SK-N-SH treated with all-trans-retinoic acid at 6 μM for 48 hours (cell line): ENCODE data around the gene C17orf50.

Source experiments
- ATAC-seq: fragments of 200-7000 bp; cut with Tn5 transposase; 3 replicates; pipeline ENCODE4 v1.9.1; 2020; ENCODE audit warnings: mild to moderate bottlenecking, moderate library complexity
- ARNTL ChIP-seq: fragments of 450-650 bp; formaldehyde crosslinking; IDR thresholded peaks from 2 replicates; pipeline ENCODE4 v1.5.0; 2020; ENCODE audit warnings: low read depth, mild to moderate bottlenecking, moderate library complexity, borderline replicate concordance
- BACH2 ChIP-seq: fragments of 250-450 bp; sonication (Bioruptor Pico); IDR thresholded peaks from 2 replicates; pipeline ENCODE4 v1.9.0; 2021; ENCODE audit warnings: mild to moderate bottlenecking, borderline replicate concordance
- SNAI2 ChIP-seq: fragments of 250-450 bp; sonication (Bioruptor Pico); IDR thresholded peaks from 2 replicates; pipeline ENCODE4 v1.5.0; 2020; ENCODE audit warnings: mild to moderate bottlenecking, moderate library complexity
- ZC3H10 ChIP-seq: fragments of 250-450 bp; sonication (Bioruptor Pico); IDR thresholded peaks from 2 replicates; pipeline ENCODE4 v1.5.1; 2021; ENCODE audit warnings: mild to moderate bottlenecking, moderate library complexity
- ZFP30 ChIP-seq: fragments of 450-650 bp; formaldehyde crosslinking; IDR thresholded peaks from 2 replicates; pipeline ENCODE4 v1.5.0; 2022; ENCODE audit warnings: mild to moderate bottlenecking, moderate library complexity
- ZNF565 ChIP-seq: fragments of 450-650 bp; formaldehyde crosslinking; conservative IDR thresholded peaks from 2 replicates; pipeline ENCODE4 v1.5.0; 2020; ENCODE audit warnings: low read depth, mild to moderate bottlenecking, moderate library complexity
- ZNF70 ChIP-seq: fragments of 450-650 bp; formaldehyde crosslinking; IDR thresholded peaks from 2 replicates; pipeline ENCODE4 v1.5.0; 2020; ENCODE audit warnings: mild to moderate bottlenecking, moderate library complexity
- TF ChIP-seq, protein P1 (sequence below): fragments of 250-450 bp; sonication (Bioruptor Pico); IDR thresholded peaks from 2 replicates; pipeline ENCODE4 v1.5.0; 2020; ENCODE audit warnings: mild to moderate bottlenecking, moderate library complexity
- TF ChIP-seq, protein P2 (sequence below): fragments of 250-450 bp; sonication (Bioruptor Pico); IDR thresholded peaks from 2 replicates; pipeline ENCODE4 v1.8.0; 2020; ENCODE audit warnings: mild to moderate bottlenecking, moderate library complexity, borderline replicate concordance
- TF ChIP-seq, protein P3 (sequence below): fragments of 250-450 bp; sonication (Bioruptor Pico); IDR thresholded peaks from 2 replicates; pipeline ENCODE4 v1.5.1; 2020; ENCODE audit warnings: low read depth, mild to moderate bottlenecking, moderate library complexity
- TF ChIP-seq, protein P4 (sequence below): fragments of 250-450 bp; sonication (Bioruptor Pico); IDR thresholded peaks from 2 replicates; pipeline ENCODE4 v1.8.0; 2021; ENCODE audit warnings: low read depth, mild to moderate bottlenecking, moderate library complexity, borderline replicate concordance

Gene C17orf50

DNA sequence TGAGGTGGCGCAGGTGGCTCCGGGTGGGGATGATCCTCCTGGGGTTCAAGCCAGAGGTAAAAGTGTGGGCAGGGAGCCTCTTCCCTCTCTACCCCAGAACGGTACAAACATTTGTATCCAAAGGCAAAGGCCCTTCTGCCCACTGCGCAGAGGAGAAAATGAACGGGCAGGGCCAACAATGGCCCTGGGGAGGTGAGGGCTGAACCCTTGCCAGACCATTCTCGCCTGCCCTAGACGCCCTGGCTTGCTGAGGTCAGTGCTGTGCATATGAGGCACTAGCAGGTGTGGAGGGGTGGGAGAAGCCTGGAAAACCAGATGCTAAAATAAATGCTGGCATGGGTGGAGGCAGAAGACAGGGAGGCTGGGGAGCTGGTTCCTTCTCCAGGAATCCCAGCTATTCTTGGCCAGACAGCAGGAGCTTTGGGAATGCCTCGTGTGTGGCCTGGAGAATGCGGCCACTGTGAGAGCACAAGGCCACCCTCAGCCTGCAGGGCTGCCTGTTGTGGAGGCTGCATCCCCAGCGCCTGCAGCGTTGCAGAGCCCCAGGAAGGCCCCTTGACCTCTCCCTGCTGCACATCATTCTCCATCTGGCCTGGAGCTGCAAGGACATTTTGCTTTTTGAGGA lies 4.5 kb downstream of the C17orf50 start (continued):
- TF ChIP-seq, protein P1, sequence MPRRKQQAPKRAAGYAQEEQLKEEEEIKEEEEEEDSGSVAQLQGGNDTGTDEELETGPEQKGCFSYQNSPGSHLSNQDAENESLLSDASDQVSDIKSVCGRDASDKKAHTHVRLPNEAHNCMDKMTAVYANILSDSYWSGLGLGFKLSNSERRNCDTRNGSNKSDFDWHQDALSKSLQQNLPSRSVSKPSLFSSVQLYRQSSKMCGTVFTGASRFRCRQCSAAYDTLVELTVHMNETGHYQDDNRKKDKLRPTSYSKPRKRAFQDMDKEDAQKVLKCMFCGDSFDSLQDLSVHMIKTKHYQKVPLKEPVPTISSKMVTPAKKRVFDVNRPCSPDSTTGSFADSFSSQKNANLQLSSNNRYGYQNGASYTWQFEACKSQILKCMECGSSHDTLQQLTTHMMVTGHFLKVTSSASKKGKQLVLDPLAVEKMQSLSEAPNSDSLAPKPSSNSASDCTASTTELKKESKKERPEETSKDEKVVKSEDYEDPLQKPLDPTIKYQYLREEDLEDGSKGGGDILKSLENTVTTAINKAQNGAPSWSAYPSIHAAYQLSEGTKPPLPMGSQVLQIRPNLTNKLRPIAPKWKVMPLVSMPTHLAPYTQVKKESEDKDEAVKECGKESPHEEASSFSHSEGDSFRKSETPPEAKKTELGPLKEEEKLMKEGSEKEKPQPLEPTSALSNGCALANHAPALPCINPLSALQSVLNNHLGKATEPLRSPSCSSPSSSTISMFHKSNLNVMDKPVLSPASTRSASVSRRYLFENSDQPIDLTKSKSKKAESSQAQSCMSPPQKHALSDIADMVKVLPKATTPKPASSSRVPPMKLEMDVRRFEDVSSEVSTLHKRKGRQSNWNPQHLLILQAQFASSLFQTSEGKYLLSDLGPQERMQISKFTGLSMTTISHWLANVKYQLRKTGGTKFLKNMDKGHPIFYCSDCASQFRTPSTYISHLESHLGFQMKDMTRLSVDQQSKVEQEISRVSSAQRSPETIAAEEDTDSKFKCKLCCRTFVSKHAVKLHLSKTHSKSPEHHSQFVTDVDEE (CRISPR knock-in tag), result no peak
- TF ChIP-seq, protein P2, sequence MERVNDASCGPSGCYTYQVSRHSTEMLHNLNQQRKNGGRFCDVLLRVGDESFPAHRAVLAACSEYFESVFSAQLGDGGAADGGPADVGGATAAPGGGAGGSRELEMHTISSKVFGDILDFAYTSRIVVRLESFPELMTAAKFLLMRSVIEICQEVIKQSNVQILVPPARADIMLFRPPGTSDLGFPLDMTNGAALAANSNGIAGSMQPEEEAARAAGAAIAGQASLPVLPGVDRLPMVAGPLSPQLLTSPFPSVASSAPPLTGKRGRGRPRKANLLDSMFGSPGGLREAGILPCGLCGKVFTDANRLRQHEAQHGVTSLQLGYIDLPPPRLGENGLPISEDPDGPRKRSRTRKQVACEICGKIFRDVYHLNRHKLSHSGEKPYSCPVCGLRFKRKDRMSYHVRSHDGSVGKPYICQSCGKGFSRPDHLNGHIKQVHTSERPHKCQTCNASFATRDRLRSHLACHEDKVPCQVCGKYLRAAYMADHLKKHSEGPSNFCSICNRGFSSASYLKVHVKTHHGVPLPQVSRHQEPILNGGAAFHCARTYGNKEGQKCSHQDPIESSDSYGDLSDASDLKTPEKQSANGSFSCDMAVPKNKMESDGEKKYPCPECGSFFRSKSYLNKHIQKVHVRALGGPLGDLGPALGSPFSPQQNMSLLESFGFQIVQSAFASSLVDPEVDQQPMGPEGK (CRISPR knock-in tag), result no peak

DNA sequence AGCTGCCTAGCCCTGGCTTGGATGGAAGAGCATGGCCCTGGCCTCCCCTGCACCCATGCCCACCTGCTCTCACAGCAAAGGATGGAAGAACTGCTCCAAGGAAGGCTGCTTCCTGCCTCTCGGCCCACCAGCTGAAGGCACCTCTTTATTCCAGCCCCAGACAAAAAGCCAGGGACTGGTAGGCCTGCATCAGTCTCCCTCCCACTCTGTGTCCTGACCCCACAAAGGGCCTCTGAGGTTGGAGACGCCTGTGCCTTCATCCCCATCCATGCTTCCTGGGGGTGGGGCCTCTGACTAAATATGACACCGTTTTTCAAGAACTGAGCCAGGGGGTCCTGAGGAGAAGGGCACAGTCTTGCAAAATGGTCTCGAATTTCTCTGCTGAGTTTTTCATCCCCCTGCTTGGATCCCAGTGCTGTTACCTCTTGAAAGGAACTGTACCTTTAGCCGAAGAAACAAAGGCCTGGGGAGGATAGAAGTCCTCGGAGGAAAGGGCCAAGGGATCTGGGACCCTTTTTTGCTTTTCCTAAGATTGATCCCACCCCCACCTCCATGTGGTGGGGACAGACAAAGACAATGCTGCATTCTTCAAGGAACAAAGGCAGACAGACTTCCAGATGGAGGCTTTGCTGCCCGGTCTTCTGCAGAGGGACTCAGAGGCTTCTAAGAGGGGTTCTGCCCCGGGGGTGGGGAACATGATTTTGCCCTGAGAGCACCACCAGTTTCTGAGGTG lies 5.2 kb downstream of the C17orf50 start:
- TF ChIP-seq ARNTL, result no peak
- TF ChIP-seq, protein P3, sequence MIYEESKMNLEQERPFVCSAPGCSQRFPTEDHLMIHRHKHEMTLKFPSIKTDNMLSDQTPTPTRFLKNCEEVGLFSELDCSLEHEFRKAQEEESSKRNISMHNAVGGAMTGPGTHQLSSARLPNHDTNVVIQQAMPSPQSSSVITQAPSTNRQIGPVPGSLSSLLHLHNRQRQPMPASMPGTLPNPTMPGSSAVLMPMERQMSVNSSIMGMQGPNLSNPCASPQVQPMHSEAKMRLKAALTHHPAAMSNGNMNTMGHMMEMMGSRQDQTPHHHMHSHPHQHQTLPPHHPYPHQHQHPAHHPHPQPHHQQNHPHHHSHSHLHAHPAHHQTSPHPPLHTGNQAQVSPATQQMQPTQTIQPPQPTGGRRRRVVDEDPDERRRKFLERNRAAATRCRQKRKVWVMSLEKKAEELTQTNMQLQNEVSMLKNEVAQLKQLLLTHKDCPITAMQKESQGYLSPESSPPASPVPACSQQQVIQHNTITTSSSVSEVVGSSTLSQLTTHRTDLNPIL (CRISPR knock-in tag), result no peak
- ATAC-seq, result no peak

DNA sequence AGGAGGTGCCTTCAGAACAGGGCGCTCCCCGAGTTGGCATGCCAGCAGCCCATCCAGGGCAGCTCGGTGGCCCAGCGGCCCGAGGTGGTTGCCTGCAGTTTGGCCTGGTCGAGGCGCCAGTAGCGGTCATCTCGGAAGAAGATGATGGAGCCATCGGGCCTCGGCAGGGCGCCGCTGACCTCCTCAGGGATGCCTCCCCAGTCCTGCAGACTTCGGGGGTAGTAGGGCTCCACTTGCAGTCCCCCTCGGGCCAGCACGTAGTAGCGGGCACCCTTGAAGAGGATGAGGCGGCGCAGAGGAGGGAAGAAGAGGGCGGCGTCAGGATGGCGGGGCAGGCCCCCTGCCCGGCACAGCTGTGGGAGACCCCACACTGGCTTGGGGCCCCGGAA lies 5.8 kb downstream of the C17orf50 start:
- no peak for TF ChIP-seq BACH2 (CRISPR knock-in tag)
- no peak for TF ChIP-seq ZC3H10 (CRISPR knock-in tag)
- TF ChIP-seq ZNF70 (CRISPR knock-in tag), result no peak
- TF ChIP-seq ARNTL, result no peak
- TF ChIP-seq, protein P4, sequence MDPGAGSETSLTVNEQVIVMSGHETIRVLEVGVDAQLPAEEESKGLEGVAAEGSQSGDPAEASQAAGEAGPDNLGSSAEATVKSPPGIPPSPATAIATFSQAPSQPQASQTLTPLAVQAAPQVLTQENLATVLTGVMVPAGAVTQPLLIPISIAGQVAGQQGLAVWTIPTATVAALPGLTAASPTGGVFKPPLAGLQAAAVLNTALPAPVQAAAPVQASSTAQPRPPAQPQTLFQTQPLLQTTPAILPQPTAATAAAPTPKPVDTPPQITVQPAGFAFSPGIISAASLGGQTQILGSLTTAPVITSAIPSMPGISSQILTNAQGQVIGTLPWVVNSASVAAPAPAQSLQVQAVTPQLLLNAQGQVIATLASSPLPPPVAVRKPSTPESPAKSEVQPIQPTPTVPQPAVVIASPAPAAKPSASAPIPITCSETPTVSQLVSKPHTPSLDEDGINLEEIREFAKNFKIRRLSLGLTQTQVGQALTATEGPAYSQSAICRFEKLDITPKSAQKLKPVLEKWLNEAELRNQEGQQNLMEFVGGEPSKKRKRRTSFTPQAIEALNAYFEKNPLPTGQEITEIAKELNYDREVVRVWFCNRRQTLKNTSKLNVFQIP (CRISPR knock-in tag), result no peak
- TF ChIP-seq SNAI2, result no peak
- no peak for TF ChIP-seq ZNF565 (CRISPR knock-in tag)
- no peak for TF ChIP-seq ZFP30 (CRISPR knock-in tag)
- TF ChIP-seq, protein P2 (CRISPR knock-in tag), result no peak
- TF ChIP-seq, protein P1 (CRISPR knock-in tag), result no peak
- ATAC-seq, result no peak
